Activated CD4-positive, CD25-positive, alpha-beta regulatory T cell treated with anti-CD3 and anti-CD28 coated beads, Interleukin-2, amount 50 U/mL, for 16 hours (primary cell): ENCODE data around the gene NOXRED1.

ENCODE experiments used
- DNase-seq: peaks from one replicate; pipeline ENCODE4 v3.0.0-alpha.2; 2020; ENCODE audit warnings: low read depth, low spot score

The NOXRED1 gene

GRCh38 chr14:77407158-77407557 lies 16.2 kb downstream of the NOXRED1 start:
- DNase-seq, result no peak

- no peak for DNase-seq
These were observed 16.6 kb downstream of the NOXRED1 start for GRCh38 chr14:77406718-77407117.

- no peak for DNase-seq
These were observed 17.2 kb downstream of the NOXRED1 start for GRCh38 chr14:77406086-77406485.

- DNase-seq, result no peak
These were observed 19.6 kb downstream of the NOXRED1 start for GRCh38 chr14:77403768-77404167.

- no peak for DNase-seq
These were observed 23.1 kb downstream of the NOXRED1 start for GRCh38 chr14:77400216-77400615.

- no peak for DNase-seq
These were observed 33.1 kb downstream of the NOXRED1 start for GRCh38 chr14:77390188-77390587.

GRCh38 chr14:77378701-77379100 lies 44.6 kb downstream of the NOXRED1 start:
- no peak for DNase-seq

GRCh38 chr14:77377502-77377844 lies 45.9 kb downstream of the NOXRED1 start:
- no peak for DNase-seq

GRCh38 chr14:77376771-77377501 lies 46.4 kb downstream of the NOXRED1 start, which contains the start of the genes SAMD15 and TMED8:
Gene SAMD15, plus strand, starts transcription at chr14:77377379. Its CDS starts 40 bp downstream, at chr14:77377419.
Gene TMED8, minus strand, starts transcription at chr14:77377094. Its CDS starts 41 bp downstream, at chr14:77377053.
- DNase-seq, result peak; percentile 50

- DNase-seq, result no peak
These were observed 47.2 kb downstream of the NOXRED1 start for GRCh38 chr14:77375973-77376770.

- DNase-seq, result no peak
These were observed 48.0 kb downstream of the NOXRED1 start for GRCh38 chr14:77375164-77375950.

GRCh38 chr14:77372304-77372841 lies 51.0 kb downstream of the NOXRED1 start:
- DNase-seq, result no peak

GRCh38 chr14:77369285-77369684 lies 54.0 kb downstream of the NOXRED1 start:
- no peak for DNase-seq

- DNase-seq, result no peak
These were observed 59.2 kb downstream of the NOXRED1 start for GRCh38 chr14:77364146-77364545.

- DNase-seq, result no peak
These were observed 63.7 kb downstream of the NOXRED1 start for GRCh38 chr14:77359626-77360025.

GRCh38 chr14:77356899-77357298 lies 66.4 kb downstream of the NOXRED1 start:
- no peak for DNase-seq

- DNase-seq, result no peak
These were observed 67.5 kb downstream of the NOXRED1 start for GRCh38 chr14:77355811-77356210.

GRCh38 chr14:77353469-77354141 lies 69.7 kb downstream of the NOXRED1 start:
- DNase-seq, result no peak

- DNase-seq, result no peak
These were observed 75.6 kb downstream of the NOXRED1 start for GRCh38 chr14:77347751-77348150.

GRCh38 chr14:77346495-77346894 lies 76.8 kb downstream of the NOXRED1 start:
- DNase-seq, result no peak

GRCh38 chr14:77344377-77344996 lies 78.8 kb downstream of the NOXRED1 start:
- DNase-seq, result no peak
